Subcutaneous adipose tissue (tissue), 4 donors: ENCODE measurements around the gene PLEK. TPM values are rescaled to one million over a fixed set of nuclear protein-coding genes. Genes with fewer than 3 reads are reported as not detected.

Source experiments
- CTCF ChIP-seq: fragments of 450-650 bp; IDR thresholded peaks from one replicate; pipeline ENCODE4 v1.5.1; 2016; ENCODE audit warnings: low read depth, mild to moderate bottlenecking, control low read depth, antibody characterized with exemption, moderate library complexity
- total RNA-seq, 4 donors: library from RNA; depleted of rRNA; stranded (reverse); fragments of >200 nt; gene quantifications; one replicate each; pipeline ENCODE4 v1.1.0, GENCODE V29; 2016

PLEK gene
- total RNA-seq, 4 donors from 2014 or later = 19.0 to 62.9 (median 31.8) TPM

DNA sequence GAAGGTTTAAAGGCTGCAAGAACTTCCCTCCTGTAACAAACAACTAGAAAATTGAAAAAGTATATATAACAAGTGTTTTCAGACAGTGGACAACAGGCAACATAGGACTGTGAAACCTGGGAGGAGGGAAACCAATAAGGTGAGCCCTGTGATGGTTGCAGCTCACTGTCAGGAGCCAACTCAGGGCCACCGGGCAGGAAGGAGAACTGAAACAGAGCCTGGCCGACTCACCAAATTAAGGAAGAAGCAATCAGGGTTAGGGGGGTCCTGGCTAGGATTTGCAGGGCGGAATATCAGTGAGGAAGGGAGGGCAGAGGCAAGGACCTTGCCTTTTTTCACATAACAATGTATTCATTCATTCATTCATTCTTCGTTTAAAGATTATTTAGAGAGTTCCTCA is 23.5 kb upstream of the PLEK start:
- TF ChIP-seq CTCF = no peak

GRCh38 chr2:68342470-68342869 is 22.6 kb upstream of the PLEK start:
- no peak for TF ChIP-seq CTCF

DNA sequence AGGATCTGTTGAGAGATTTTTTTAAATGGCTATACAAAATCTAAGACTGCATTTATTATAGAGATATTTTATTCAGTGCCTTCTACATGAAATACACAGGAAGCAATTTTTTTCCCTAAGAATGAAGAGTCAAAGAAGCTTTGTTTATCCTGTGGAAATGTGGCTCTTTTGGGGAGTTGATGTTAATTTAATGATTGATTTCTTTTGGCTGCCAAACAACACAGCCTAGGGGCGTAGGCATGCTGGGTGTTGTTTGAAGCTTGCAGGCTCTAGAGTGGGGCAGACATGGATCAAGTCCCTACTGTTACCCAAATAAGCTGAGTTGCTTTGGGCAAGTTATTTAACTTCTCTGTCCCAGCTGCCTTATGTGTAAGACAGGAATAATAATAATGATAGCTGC is 21.1 kb upstream of the PLEK start:
- no peak for TF ChIP-seq CTCF

DNA sequence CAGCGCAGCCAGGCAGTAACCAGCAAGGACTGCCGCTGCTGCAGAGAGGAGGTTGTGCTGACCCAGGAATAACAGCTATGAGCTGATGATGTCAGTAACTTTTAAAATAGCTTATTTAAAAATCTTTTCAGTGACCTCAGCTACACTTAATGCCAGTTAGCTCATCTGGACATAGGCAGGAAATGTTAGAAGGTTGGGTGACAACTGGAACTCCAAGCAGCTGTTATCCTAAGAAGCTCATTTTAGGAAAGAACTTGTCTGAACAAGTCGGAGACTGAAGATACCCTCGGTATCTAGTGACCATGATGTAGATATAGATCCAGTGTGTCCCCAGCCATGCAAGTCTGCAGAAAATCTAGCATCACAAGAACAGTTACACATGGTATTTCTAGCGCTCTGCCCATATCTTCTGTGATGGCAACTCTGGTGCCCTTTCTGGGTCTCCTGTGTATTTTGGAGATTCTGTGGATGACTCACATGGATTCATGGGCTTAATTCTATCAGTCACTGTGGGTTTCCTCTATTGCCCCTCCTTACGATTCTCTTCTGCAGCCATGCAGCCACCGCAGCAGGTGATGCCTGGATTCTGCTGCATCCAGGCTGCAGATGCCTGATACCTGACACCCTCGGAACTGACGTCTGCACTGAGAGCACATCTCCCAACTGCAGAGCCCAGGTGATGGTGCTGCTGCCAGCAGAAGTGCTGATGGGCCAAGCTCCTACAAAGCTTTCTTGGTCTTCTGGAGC is 19.8 kb upstream of the PLEK start:
- TF ChIP-seq CTCF = no peak

DNA sequence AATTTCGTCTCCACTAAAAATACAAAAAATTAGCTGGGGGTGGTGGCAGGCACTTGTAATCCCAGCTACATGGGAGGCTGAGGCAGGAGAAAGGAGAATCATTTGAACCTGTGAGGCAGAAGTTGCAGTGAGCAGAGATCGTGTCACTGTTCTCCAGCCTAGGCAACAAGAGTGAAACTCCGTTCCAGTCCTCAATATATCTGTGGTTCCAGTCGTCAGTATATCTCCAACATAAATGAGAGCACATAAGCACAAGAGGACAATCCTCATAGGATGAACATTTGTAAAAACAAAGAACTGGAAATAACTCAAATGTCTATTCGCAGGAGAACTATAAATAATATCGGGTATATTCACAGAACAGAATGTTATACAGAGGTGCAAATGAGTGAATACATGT is 13.1 kb upstream of the PLEK start:
- no peak for TF ChIP-seq CTCF

- no peak for TF ChIP-seq CTCF
These were observed 12.3 kb upstream of the PLEK start for GRCh38 chr2:68352651-68353391.

DNA sequence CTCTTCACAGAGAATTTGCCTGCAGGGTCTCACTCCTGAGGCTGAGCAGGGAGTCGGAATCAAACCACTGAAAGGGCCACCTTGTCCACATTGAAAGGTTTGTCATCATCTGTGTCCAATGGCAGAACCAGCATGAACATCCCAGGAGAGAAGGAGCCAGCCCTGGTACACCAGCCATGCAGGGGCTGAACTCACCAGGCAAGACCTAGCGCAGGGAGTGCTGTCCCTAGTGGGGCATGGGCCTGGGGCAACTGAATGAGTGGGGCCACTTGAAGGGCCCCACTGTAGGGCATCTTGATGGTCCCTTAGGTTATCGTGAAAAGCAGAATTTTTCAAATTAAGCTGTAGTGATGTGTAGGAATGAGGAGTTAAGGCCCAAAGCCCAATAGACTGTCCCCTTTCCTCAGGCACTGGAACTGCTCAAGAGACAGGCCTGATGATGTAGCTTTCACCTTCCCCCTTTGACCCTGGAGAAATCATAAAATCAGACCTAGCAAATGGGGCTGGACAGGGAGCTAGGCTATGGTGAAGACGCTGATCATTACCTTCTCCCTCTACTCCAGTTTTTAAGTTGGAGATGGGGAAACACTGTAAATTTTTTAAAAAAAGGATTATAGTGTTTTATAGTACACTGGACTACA is 8.4 kb upstream of the PLEK start:
- TF ChIP-seq CTCF = no peak
